ENCODE measurements around the gene NR6A1.

NR6A1 gene

GRCh38 chr9:124720429-124721108 lies 50.5 kb downstream of the NR6A1 start:
- no peak for DNase-seq

GRCh38 chr9:124718928-124719327 lies 52.2 kb downstream of the NR6A1 start:
- no peak for DNase-seq

- no peak for DNase-seq
Observed at GRCh38 chr9:124717597-124717996, 53.5 kb downstream of the NR6A1 start.

GRCh38 chr9:124716808-124717207 lies 54.3 kb downstream of the NR6A1 start:
- no peak for DNase-seq

- DNase-seq = no peak
Observed at GRCh38 chr9:124710766-124711165, 60.3 kb downstream of the NR6A1 start.

GRCh38 chr9:124709292-124709690 lies 61.8 kb downstream of the NR6A1 start:
- DNase-seq = no peak

- DNase-seq = no peak
Observed at GRCh38 chr9:124708633-124709291, 62.3 kb downstream of the NR6A1 start.

GRCh38 chr9:124708074-124708473 lies 63.0 kb downstream of the NR6A1 start:
- DNase-seq = no peak

GRCh38 chr9:124707666-124708065 lies 63.4 kb downstream of the NR6A1 start:
- DNase-seq = no peak

- no peak for DNase-seq
Observed at GRCh38 chr9:124706685-124707084, 64.4 kb downstream of the NR6A1 start.

- no peak for DNase-seq
Observed at GRCh38 chr9:124699575-124699974, 71.5 kb downstream of the NR6A1 start.

GRCh38 chr9:124698265-124698664 lies 72.8 kb downstream of the NR6A1 start:
- DNase-seq = no peak

- no peak for DNase-seq
Observed at GRCh38 chr9:124697326-124698200, 73.5 kb downstream of the NR6A1 start.

- DNase-seq = no peak
Observed at GRCh38 chr9:124696101-124696500, 75.0 kb downstream of the NR6A1 start.

GRCh38 chr9:124695280-124695890 lies 75.7 kb downstream of the NR6A1 start:
- no peak for DNase-seq

GRCh38 chr9:124694414-124695279 lies 76.5 kb downstream of the NR6A1 start:
- no peak for DNase-seq

GRCh38 chr9:124693403-124693802 lies 77.7 kb downstream of the NR6A1 start:
- DNase-seq = no peak

- no peak for DNase-seq
Observed at GRCh38 chr9:124688238-124688904, 82.7 kb downstream of the NR6A1 start.

- DNase-seq = no peak
Observed at GRCh38 chr9:124686918-124687317, 84.2 kb downstream of the NR6A1 start.

- DNase-seq = no peak
Observed at GRCh38 chr9:124685217-124685616, 85.9 kb downstream of the NR6A1 start.

GRCh38 chr9:124684169-124684568 lies 86.9 kb downstream of the NR6A1 start:
- DNase-seq = no peak

- no peak for DNase-seq
Observed at GRCh38 chr9:124683043-124683442, 88.1 kb downstream of the NR6A1 start.

All from activated CD8-positive, alpha-beta memory T cell treated with anti-CD3 and anti-CD28 coated beads, Interleukin-2, amount 50 U/mL, for 4 hours (primary cell).